Stomach (tissue), 4 donors: ENCODE results near the gene OLFM1.

Experiments used
- CTCF ChIP-seq, 7 experiments: fragments of 450-650 bp in 4 of 7; fragments of 200-600 bp in 3 of 7; sonication (generic) in 3 of 7; IDR thresholded peaks; one replicate each; pipeline ENCODE4 v1.5.1; 2016 to 2019; ENCODE audit warnings: antibody characterized with exemption in 7 of 7, control low read depth in 2 of 7, mild to moderate bottlenecking in 1 of 7
- POLR2A ChIP-seq, 4 donors: fragments of 450-650 bp; IDR thresholded peaks; one replicate each; pipeline ENCODE4 v1.6.1; 2016; ENCODE audit warnings: antibody characterized with exemption in 4 of 4, control low read depth in 2 of 4, mild to moderate bottlenecking in 1 of 4, moderate library complexity in 1 of 4

- no peak for TF ChIP-seq CTCF (IDR thresholded peaks at IDR 0.05)
- no peak for TF ChIP-seq POLR2A (IDR thresholded peaks at IDR 0.05)
Measured at GRCh38 chr9:135152614-135153334, 65.3 kb downstream of the OLFM1 start.
